ENCODE measurements around the gene CBLB. TPM values are rescaled to one million over a fixed set of nuclear protein-coding genes. Genes with fewer than 3 reads are reported as not detected.

The CBLB gene
- polyA plus RNA-seq, 4 donors: 8.8 to 29.8 (median 12.9) TPM

DNA sequence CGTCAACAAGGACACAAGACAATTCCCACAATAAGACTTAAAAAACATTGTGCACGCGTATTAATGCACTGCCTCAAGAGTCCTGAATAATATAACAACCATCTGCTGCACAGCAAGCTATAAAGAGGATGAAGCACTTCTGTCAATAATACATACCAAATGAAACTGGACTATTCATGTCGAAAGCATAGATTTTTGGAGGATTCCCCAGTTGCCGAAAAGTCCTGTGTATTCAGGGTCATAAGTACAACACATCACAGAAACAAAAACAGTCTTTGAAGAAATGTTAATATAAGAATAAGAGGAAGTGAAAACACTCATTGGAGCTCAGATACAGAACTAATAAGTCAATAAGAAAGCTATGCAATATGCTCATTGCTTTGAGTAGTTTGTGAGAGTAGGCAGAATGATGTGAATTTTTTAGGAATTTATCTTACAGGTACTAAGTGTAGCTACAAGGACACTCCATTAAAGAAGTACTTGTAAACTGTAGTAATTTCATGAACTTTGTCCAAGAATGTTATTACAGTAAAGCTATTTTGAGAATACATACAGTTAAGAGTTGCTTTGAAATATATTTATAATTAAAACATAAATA, 31.6 kb downstream of the CBLB start:
- Histone ChIP-seq H3K27me3 (ENCODE audit: control insufficient read depth in 3 of 3, insufficient read depth in 3 of 3, low read length in 3 of 3) (no peaks in the 10 kb centered on the region), H3K9me3 (ENCODE audit: control insufficient read depth in 2 of 2, insufficient read depth in 1 of 2, low read depth in 1 of 2, low read length in 1 of 2) (no peaks in the 10 kb centered on the region), H3K4me3 (ENCODE audit: low read depth in 1 of 3, low read length in 3 of 3) (no peak overlapping the region), H3K27ac (ENCODE audit: low read depth in 1 of 3, low read length in 2 of 3) (peak overlapping the region in 1 of 3 donors; percentile 8), H3K4me1 (ENCODE audit: control insufficient read depth in 3 of 3, insufficient read depth in 2 of 3, low read depth in 1 of 3, low read length in 2 of 3) (peaks cover 0 to 2% (median 0%) of the 10 kb centered on the region in 3 donors), H3K36me3 (ENCODE audit: control insufficient read depth in 3 of 3, insufficient read depth in 2 of 3, low read depth in 1 of 3, low read length in 3 of 3) (peaks cover 0 to 5% (median 4%) of the 10 kb centered on the region in 3 donors)
- WGBS, 3 donors: 58 to 85% (median 70%) methylated on average over 5 of the region's 5 CpGs
- FAIRE-seq: peak; percentile 47
- DNase-seq: no peak

DNA sequence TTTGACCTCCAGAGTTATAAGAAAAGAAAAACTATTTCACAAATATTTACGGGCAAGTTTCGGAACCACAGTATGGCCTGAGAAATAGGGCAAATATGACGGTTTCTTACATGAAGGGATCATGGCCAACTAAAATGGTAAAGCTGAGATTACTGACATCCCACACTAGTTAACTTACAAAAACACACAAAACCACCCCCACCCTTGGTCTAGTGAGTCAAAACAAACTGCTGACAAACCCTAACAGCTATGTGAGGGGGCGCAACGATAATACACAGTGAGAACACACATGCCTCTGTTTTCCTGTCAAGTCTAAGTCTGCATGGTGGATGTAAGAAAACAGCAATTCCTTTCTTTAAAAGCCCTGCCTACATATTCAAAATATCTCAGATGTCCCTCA, 32.3 kb downstream of the CBLB start:
- no peaks in the 10 kb centered on the region for H3K9me3 ChIP-seq (ENCODE audit: control insufficient read depth in 2 of 2, insufficient read depth in 1 of 2, low read depth in 1 of 2, low read length in 1 of 2)
- DNase-seq (no peak), FAIRE-seq (no peak)
- peaks cover 0 to 2% (median 0%) of the 10 kb centered on the region in 3 donors for H3K4me1 ChIP-seq (ENCODE audit: control insufficient read depth in 3 of 3, insufficient read depth in 2 of 3, low read depth in 1 of 3, low read length in 2 of 3)
- H3K27me3 ChIP-seq (ENCODE audit: control insufficient read depth in 3 of 3, insufficient read depth in 3 of 3, low read length in 3 of 3): no peaks in the 10 kb centered on the region
- WGBS, 3 donors: 68 to 78% (median 72%) methylated on average over 5 of the region's 5 CpGs
- H3K27ac ChIP-seq (ENCODE audit: low read depth in 1 of 3, low read length in 2 of 3): peak overlapping the region in 1 of 3 donors; percentile 81
- H3K4me3 ChIP-seq (ENCODE audit: low read depth in 1 of 3, low read length in 3 of 3): no peak overlapping the region
- H3K36me3 ChIP-seq (ENCODE audit: control insufficient read depth in 3 of 3, insufficient read depth in 2 of 3, low read depth in 1 of 3, low read length in 3 of 3): peaks cover 0 to 4% (median 1%) of the 10 kb centered on the region in 3 donors

DNA sequence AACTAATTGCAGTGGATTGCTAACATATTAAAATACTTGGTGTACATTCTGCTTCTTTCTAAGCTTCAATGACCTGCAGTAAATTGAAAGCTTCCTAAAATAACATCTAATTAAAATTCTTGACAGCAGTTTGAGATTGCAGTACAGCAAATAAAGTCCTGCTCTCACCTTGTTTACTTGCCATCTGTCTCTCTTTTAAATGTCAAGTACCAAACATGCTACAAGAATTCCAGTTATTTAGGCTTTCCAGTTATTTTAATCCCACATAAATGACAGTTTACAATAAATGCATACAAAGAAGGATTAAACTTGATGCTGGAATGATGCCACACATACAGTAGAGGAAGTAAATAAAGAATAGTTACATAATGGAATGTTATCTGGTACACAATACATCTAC, 33.2 kb downstream of the CBLB start:
- Histone ChIP-seq H3K9me3 (ENCODE audit: control insufficient read depth in 2 of 2, insufficient read depth in 1 of 2, low read depth in 1 of 2, low read length in 1 of 2) (no peaks in the 10 kb centered on the region), H3K36me3 (ENCODE audit: control insufficient read depth in 3 of 3, insufficient read depth in 2 of 3, low read depth in 1 of 3, low read length in 3 of 3) (peaks cover 0 to 5% (median 3%) of the 10 kb centered on the region in 3 donors), H3K4me1 (ENCODE audit: control insufficient read depth in 3 of 3, insufficient read depth in 2 of 3, low read depth in 1 of 3, low read length in 2 of 3) (peaks cover 0 to 2% (median 0%) of the 10 kb centered on the region in 3 donors), H3K27me3 (ENCODE audit: control insufficient read depth in 3 of 3, insufficient read depth in 3 of 3, low read length in 3 of 3) (no peaks in the 10 kb centered on the region), H3K4me3 (ENCODE audit: low read depth in 1 of 3, low read length in 3 of 3) (no peak overlapping the region), H3K27ac (ENCODE audit: low read depth in 1 of 3, low read length in 2 of 3) (no peak overlapping the region)
- DNase-seq (no peak), FAIRE-seq (peak; percentile 44)

DNA sequence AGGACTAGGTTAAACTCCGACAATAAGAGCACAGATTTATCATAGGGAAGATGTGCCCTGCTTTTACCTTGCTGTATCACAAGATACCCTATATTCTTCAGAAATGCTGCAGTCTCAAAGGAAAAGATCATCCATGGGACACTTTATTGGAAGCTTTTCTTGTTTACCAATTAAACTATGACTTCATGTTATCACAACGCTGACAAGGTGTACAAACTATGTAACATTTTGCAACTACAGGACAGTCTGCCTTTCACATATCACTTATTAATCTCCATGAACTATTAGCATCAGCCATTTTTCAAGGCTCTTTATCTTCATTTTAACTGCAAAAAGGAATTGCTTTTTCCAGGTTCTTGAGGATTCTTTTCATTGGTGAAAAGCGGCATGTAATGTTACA, 34.0 kb downstream of the CBLB start:
- H3K27ac ChIP-seq (ENCODE audit: low read depth in 1 of 3, low read length in 2 of 3): no peak overlapping the region
- 86 to 90% (median 87%) methylated on average over 3 of the region's 3 CpGs for WGBS, 3 donors
- DNase-seq: no peak
- no peak for FAIRE-seq
- H3K36me3 ChIP-seq (ENCODE audit: control insufficient read depth in 3 of 3, insufficient read depth in 2 of 3, low read depth in 1 of 3, low read length in 3 of 3): peaks cover 0 to 5% (median 3%) of the 10 kb centered on the region in 3 donors
- no peak overlapping the region for H3K4me3 ChIP-seq (ENCODE audit: low read depth in 1 of 3, low read length in 3 of 3)
- H3K4me1 ChIP-seq (ENCODE audit: control insufficient read depth in 3 of 3, insufficient read depth in 2 of 3, low read depth in 1 of 3, low read length in 2 of 3): peaks cover 0 to 5% (median 2%) of the 10 kb centered on the region in 3 donors
- H3K27me3 ChIP-seq (ENCODE audit: control insufficient read depth in 3 of 3, insufficient read depth in 3 of 3, low read length in 3 of 3): no peaks in the 10 kb centered on the region
- no peaks in the 10 kb centered on the region for H3K9me3 ChIP-seq (ENCODE audit: control insufficient read depth in 2 of 2, insufficient read depth in 1 of 2, low read depth in 1 of 2, low read length in 1 of 2)

DNA sequence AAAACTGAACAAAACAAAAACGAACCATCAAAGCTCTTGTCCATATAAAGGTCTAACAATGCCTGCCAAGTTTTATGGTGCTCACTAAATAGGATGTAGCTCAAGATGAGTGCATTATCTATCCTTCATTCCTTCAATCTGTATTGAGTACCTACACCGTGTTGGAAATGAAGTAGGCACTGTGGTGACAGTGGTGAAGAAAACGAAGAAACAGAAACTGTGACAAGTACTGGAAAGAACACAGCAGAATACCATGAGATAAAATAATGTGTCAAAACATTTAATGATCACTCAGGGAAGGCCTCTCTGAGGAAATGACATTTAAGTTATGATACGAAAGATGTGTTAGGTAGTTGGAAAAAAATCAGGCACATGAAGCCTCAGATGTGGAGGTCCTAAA, 36.2 kb downstream of the CBLB start:
- no peak overlapping the region for H3K27ac ChIP-seq (ENCODE audit: low read depth in 1 of 3, low read length in 2 of 3)
- no peak overlapping the region for H3K4me3 ChIP-seq (ENCODE audit: low read depth in 1 of 3, low read length in 3 of 3)
- no peak for FAIRE-seq
- no peak for DNase-seq
- no peaks in the 10 kb centered on the region for H3K27me3 ChIP-seq (ENCODE audit: control insufficient read depth in 3 of 3, insufficient read depth in 3 of 3, low read length in 3 of 3)
- no peaks in the 10 kb centered on the region for H3K9me3 ChIP-seq (ENCODE audit: control insufficient read depth in 2 of 2, insufficient read depth in 1 of 2, low read depth in 1 of 2, low read length in 1 of 2)
- peaks cover 0 to 7% (median 2%) of the 10 kb centered on the region in 3 donors for H3K4me1 ChIP-seq (ENCODE audit: control insufficient read depth in 3 of 3, insufficient read depth in 2 of 3, low read depth in 1 of 3, low read length in 2 of 3)
- WGBS, 3 donors: 60 to 72% (median 64%) methylated on average over 4 of the region's 4 CpGs
- peaks cover 0 to 8% (median 1%) of the 10 kb centered on the region in 3 donors for H3K36me3 ChIP-seq (ENCODE audit: control insufficient read depth in 3 of 3, insufficient read depth in 2 of 3, low read depth in 1 of 3, low read length in 3 of 3)

DNA sequence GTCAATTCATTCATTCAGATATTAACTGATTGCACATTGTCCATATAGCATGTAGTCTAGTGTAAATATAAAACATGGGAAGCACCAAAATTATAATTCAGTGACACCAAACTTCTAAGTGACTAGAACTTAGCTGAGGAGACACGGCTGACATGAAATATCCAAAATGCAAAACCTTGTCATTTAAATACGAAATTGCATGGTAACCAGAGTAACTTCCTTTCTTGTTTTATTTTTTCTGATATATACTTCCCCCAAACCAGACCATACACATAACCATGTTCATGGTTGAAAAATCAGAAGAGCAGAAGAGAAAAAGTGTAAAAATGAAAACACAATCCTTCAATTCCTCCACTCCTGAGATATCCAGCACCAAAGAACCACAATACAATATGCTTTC, 38.0 kb downstream of the CBLB start:
- 75 to 82% (median 77%) methylated on average over 2 of the region's 2 CpGs for WGBS, 3 donors
- Histone ChIP-seq H3K36me3 (ENCODE audit: control insufficient read depth in 3 of 3, insufficient read depth in 2 of 3, low read depth in 1 of 3, low read length in 3 of 3) (peaks cover 0 to 10% (median 1%) of the 10 kb centered on the region in 3 donors), H3K27ac (ENCODE audit: low read depth in 1 of 3, low read length in 2 of 3) (no peak overlapping the region), H3K9me3 (ENCODE audit: control insufficient read depth in 2 of 2, insufficient read depth in 1 of 2, low read depth in 1 of 2, low read length in 1 of 2) (no peaks in the 10 kb centered on the region), H3K27me3 (ENCODE audit: control insufficient read depth in 3 of 3, insufficient read depth in 3 of 3, low read length in 3 of 3) (no peaks in the 10 kb centered on the region), H3K4me1 (ENCODE audit: control insufficient read depth in 3 of 3, insufficient read depth in 2 of 3, low read depth in 1 of 3, low read length in 2 of 3) (peaks cover 0 to 7% (median 2%) of the 10 kb centered on the region in 3 donors), H3K4me3 (ENCODE audit: low read depth in 1 of 3, low read length in 3 of 3) (no peak overlapping the region)
- no peak for FAIRE-seq
- DNase-seq: no peak

DNA sequence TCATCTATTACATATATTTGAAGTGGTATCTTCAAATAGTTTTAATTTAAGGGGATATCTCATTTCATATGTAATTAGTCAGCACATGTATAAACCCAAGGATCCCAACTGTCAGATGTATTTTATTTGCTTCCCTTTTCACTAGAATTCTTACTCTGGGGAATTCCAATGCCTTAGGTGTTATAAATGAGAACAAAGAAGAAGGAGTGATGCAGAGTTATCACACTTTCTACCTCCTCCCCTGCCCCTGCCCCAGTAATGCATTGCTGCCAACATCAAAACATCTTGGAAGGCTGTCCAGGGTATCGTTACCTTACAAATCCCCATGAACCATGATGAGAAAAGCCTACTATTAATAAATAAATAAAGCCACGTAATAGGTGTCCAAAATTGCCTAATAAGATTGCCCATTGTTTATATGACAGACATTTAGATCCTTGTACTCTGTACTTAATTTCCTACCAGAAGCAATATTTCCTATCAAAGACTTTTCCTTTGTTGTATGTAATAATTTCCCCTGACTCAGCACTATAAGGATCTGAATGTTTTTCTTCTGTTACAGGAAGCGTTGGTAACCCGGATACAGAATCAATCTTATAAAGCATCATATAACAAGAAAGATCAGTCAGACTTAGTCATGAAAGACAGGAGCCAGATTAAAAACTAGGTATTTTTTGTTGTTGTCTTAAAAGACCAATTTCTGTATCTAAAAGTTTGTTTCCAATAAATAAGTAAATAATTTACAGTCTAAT, 38.8 kb downstream of the CBLB start:
- Histone ChIP-seq H3K4me3 (ENCODE audit: low read depth in 1 of 3, low read length in 3 of 3) (no peak overlapping the region), H3K4me1 (ENCODE audit: control insufficient read depth in 3 of 3, insufficient read depth in 2 of 3, low read depth in 1 of 3, low read length in 2 of 3) (peaks cover 0 to 7% (median 2%) of the 10 kb centered on the region in 3 donors), H3K27me3 (ENCODE audit: control insufficient read depth in 3 of 3, insufficient read depth in 3 of 3, low read length in 3 of 3) (no peaks in the 10 kb centered on the region), H3K9me3 (ENCODE audit: control insufficient read depth in 2 of 2, insufficient read depth in 1 of 2, low read depth in 1 of 2, low read length in 1 of 2) (no peaks in the 10 kb centered on the region), H3K27ac (ENCODE audit: low read depth in 1 of 3, low read length in 2 of 3) (peak overlapping the region in 1 of 3 donors; percentile 86), H3K36me3 (ENCODE audit: control insufficient read depth in 3 of 3, insufficient read depth in 2 of 3, low read depth in 1 of 3, low read length in 3 of 3) (peaks cover 0 to 10% (median 1%) of the 10 kb centered on the region in 3 donors)
- peak in 1 of 2 donors; percentile 49 for DNase-seq
- WGBS, 3 donors: 23 to 41% (median 29%) methylated on average over 4 of the region's 4 CpGs
- no peak for FAIRE-seq

DNA sequence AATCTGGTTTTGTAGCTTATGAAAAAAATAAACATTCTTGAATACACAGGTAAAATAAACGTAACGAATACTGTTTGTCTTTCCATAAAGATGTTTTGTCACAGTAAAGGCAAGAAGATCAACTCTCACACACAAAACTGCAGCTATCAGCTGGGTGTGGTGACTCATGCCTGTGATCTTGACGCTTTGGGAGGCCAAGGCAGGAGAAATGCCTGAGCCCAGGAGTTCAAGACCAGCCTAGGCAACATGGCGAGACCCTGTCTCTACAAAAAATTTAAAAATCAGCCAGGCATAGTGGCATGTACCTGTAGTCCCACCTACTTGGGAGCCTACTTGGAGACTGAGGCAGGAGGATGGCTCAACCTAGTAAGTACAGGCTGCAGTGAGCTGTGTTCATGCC, 39.6 kb downstream of the CBLB start:
- H3K27me3 ChIP-seq (ENCODE audit: control insufficient read depth in 3 of 3, insufficient read depth in 3 of 3, low read length in 3 of 3): no peaks in the 10 kb centered on the region
- no peak overlapping the region for H3K4me3 ChIP-seq (ENCODE audit: low read depth in 1 of 3, low read length in 3 of 3)
- WGBS, 3 donors: 73 to 84% (median 77%) methylated on average over 4 of the region's 4 CpGs
- peaks cover 5 to 11% (median 6%) of the 10 kb centered on the region in 3 donors for H3K4me1 ChIP-seq (ENCODE audit: control insufficient read depth in 3 of 3, insufficient read depth in 2 of 3, low read depth in 1 of 3, low read length in 2 of 3)
- peaks cover 0 to 13% (median 1%) of the 10 kb centered on the region in 3 donors for H3K36me3 ChIP-seq (ENCODE audit: control insufficient read depth in 3 of 3, insufficient read depth in 2 of 3, low read depth in 1 of 3, low read length in 3 of 3)
- DNase-seq: no peak
- peak overlapping the region in 2 of 3 donors; percentile 32 to 72 for H3K27ac ChIP-seq (ENCODE audit: low read depth in 1 of 3, low read length in 2 of 3)
- no peak for FAIRE-seq
- no peaks in the 10 kb centered on the region for H3K9me3 ChIP-seq (ENCODE audit: control insufficient read depth in 2 of 2, insufficient read depth in 1 of 2, low read depth in 1 of 2, low read length in 1 of 2)

Data from small intestine (tissue), 7 donors.